ENCODE data around the gene RENBP.

DNA sequence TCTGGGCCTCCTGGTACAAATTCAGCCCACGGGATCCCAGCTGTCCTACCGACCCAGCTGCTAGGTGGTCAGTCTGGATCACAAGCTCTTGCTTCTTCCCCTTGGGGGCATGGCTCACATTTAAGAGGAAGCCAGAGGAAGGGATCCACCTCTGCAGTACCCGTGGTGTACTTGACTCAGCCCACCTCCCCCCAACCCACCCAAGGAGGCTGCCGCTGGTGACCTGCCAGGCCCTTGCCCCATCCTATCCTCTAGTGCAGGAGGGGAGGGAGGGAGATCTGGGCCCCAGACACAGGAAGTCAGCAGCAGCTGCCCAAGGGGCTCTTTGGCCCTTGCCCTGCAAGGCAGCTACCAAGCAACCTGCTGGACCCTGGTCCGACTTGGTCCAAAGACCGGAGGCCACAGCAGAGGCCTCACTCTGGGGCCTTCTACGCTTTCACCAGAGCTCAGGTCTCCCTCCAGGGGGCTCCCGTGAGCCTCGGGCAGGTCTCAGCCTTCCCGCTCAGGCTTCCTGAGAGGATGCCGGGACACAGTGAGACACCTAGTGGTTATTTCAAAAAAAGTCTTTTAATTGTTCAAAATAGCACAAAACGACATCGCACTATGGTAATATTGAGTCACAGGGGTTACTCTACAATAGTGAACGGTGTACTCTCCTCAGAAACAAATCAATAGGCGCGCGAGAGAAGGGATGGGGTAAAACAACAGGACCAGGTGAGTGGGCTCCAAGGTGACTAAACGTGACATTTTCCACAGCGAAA lies 2.7 kb upstream of the RENBP start:
- TF ChIP-seq, protein P1, sequence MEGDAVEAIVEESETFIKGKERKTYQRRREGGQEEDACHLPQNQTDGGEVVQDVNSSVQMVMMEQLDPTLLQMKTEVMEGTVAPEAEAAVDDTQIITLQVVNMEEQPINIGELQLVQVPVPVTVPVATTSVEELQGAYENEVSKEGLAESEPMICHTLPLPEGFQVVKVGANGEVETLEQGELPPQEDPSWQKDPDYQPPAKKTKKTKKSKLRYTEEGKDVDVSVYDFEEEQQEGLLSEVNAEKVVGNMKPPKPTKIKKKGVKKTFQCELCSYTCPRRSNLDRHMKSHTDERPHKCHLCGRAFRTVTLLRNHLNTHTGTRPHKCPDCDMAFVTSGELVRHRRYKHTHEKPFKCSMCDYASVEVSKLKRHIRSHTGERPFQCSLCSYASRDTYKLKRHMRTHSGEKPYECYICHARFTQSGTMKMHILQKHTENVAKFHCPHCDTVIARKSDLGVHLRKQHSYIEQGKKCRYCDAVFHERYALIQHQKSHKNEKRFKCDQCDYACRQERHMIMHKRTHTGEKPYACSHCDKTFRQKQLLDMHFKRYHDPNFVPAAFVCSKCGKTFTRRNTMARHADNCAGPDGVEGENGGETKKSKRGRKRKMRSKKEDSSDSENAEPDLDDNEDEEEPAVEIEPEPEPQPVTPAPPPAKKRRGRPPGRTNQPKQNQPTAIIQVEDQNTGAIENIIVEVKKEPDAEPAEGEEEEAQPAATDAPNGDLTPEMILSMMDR (conservative IDR thresholded peaks at IDR 0.05 in 1 of 2, IDR thresholded peaks at IDR 0.05 in 1 of 2; ENCODE audit: extremely low read depth in 1 of 2, insufficient read depth in 1 of 2, low read depth in 1 of 2, low read length in 2 of 2), result peak; percentile 71 to 85
- no peak for TF ChIP-seq EZH2 (IDR thresholded peaks at IDR 0.05; ENCODE audit: borderline replicate concordance, low read length)

Measured in mammary epithelial cell (primary cell).